GM12892 (cell line): ENCODE measurements around the gene GLIS1.

Experiments used
- DNase-seq: peaks from one replicate; pipeline ENCODE4 v3.0.0; 2011; ENCODE audit not compliant: insufficient read length
- FAIRE-seq: peaks from 2 replicates; lab custom pipeline; 2011; peaks lifted over from hg19 to GRCh38; lab: Jason Lieb, UNC
- POLR2A ChIP-seq: IDR thresholded peaks from 2 replicates; pipeline ENCODE4 v1.6.1; 2011; ENCODE audit warnings: low read depth, low read length, control low read depth
- POLR2AphosphoS5 ChIP-seq: IDR thresholded peaks from 2 replicates; pipeline ENCODE4 v1.6.1; 2011; ENCODE audit warnings: low read depth, low read length, control low read depth
- TAF1 ChIP-seq: IDR thresholded peaks from 2 replicates; pipeline ENCODE4 v1.6.1; 2011; ENCODE audit warnings: low read depth, mild to moderate bottlenecking, control low read depth, low read length, borderline replicate concordance

Gene GLIS1

GRCh38 chr1:53641481-53642214, 97.3 kb downstream of the GLIS1 start:
- no peak for TF ChIP-seq TAF1
- TF ChIP-seq POLR2AphosphoS5, result no peak
- no peak for TF ChIP-seq POLR2A
- DNase-seq, result no peak
- FAIRE-seq, result no peak

DNA sequence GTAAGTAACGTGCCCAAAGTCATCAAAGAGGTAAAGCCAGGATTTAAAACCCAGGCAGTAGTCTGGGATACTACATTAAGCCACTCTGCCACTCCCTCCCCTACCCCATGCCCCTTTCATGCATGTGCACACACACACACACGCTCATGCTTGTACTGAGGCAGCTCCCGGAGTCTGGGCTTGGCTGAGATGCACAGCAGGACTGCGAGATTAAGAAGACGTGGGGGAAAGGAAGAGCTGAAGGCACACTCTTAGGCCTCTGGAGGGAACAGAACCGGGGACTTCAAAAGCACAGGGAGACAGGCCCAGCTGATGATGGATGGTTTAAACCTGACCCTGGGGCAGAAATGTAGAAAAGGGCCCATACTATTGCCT, 98.3 kb downstream of the GLIS1 start:
- no peak for FAIRE-seq
- no peak for DNase-seq
- TF ChIP-seq POLR2AphosphoS5 (no peak), TAF1 (no peak), POLR2A (no peak)

GRCh38 chr1:53639996-53640700, 98.8 kb downstream of the GLIS1 start:
- TF ChIP-seq POLR2A, result no peak
- FAIRE-seq (no peak), DNase-seq (no peak)

DNA sequence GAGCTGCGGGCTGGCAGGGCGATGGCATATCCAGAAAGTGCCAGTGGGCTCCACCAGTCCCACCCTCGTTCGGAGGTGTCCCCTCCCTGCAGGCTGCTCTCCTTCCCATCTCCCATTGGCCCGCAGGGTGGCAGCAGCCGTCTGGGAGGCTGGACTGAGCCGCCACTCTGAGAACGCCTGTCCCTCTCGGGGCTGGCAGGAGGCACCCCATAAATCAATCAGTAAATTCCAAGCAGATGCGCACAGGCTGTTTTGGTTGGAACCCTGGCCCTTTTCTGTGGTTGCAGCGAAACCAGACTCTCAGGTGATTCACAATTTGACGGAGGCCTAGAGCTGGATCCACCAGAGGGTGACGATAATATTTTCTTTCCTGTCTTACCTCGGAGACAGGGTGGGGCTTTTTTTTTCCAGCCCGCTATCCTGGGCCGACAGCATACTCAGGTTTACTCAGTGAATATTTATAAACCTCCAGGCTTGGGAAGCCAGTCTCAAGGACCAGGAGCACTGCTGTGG, 99.7 kb downstream of the GLIS1 start:
- FAIRE-seq (no peak), DNase-seq (no peak)
- TF ChIP-seq POLR2AphosphoS5, result no peak
- TF ChIP-seq TAF1, result no peak
- TF ChIP-seq POLR2A, result no peak

DNA sequence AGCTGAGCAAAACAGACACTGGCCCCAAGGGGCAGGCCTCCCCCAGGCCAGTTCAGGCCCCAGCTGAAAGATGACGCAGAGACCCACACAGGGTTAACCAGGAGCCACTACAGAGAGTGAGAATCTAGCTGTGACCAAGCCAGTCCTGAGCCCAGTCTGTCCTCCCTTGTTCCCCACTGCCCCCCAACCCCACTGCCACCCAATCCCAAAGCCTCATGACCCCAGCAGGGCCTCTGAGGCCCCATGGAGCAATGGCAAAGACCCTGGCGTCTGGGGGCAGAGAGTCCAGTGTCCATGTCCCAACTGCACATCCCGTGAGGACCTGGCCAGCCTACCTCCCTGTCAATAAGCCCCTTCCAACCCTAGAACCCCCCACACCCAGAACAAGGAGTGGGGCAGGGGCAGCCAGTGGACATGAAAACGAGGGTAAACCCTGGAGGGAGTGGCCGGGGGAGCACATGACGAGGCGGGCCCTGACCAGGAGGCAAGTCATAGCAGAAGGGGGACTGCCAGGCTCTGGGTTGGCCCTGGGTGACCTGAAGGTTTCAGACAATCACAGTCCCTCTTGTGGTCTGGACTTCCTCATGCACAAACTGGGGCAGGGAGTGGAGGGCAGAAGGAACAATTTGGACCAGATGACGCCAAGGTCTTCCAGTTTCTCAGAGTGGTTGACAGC, 100.5 kb downstream of the GLIS1 start:
- TF ChIP-seq POLR2A (no peak), TAF1 (no peak), POLR2AphosphoS5 (no peak)
- no peak for DNase-seq
- FAIRE-seq, result no peak

DNA sequence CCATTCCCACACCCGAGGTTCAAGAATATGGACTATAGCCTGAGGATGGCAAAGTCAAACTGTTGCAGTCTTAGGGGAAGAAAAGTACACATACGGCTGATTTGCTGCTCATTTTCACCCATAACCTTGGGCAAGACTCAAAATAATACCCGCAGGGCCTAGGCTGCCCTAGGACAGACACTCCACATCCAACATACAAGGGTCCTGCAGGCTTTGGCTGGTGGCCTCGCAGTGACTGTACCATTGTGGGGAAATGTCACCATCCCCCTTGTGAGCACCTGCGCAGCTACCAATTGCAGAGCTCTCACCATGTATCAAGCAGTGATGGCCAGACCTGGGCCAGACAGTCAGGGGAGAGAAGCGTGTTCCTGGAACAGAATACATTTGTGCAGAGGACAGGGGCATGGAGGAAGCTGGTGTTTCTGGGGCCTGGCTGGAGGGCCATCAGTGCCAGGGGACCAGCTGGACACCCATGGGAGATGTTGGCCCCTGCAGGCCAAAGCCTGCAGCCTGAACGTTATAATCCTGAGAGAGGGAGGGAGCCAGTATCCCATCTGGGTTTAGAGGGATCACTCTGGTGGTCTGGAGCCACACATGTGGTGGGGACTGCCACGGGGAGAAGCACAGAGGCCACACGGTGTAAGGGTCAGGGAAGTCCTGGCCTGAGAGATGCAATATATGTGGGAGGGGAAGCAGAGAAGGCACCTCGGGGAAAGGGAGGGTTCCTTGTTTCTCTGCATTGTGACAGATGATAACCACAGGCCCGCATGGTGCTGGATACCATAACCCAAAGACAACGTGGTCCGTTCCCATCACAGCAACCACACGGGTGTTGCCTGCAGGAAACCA, 101.2 kb downstream of the GLIS1 start:
- TF ChIP-seq POLR2AphosphoS5 (no peak), TAF1 (no peak), POLR2A (no peak)
- DNase-seq (no peak), FAIRE-seq (no peak)

GRCh38 chr1:53636621-53637171, 102.3 kb downstream of the GLIS1 start:
- no peak for DNase-seq
- no peak for FAIRE-seq
- TF ChIP-seq TAF1 (no peak), POLR2AphosphoS5 (no peak), POLR2A (no peak)

DNA sequence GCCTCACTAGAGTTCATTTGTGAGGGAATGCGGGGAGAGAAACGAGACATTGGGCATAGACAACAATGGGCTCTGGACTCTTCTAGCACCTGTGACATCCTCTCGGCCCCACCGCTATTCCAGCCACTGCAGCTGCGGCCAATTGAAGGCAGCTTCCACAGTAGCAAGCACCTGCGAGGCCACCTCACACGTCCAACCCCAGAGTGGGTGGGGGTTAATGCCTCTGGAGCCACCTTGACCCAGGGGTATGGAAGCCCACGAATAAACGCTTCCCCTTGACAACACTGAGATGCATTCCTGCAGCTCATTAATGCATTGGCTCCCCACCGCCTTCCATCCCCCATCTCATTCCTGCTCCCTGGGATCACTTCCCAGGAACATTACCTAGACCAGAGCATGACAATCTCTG, 104.4 kb downstream of the GLIS1 start:
- no peak for TF ChIP-seq POLR2A
- no peak for TF ChIP-seq TAF1
- no peak for TF ChIP-seq POLR2AphosphoS5
- no peak for DNase-seq

GRCh38 chr1:53633073-53633704, 105.8 kb downstream of the GLIS1 start:
- TF ChIP-seq POLR2A (no peak), TAF1 (no peak), POLR2AphosphoS5 (no peak)
- DNase-seq (no peak), FAIRE-seq (no peak)

More for the DNA sequence above, 104.4 kb downstream of the GLIS1 start:
- FAIRE-seq, result no peak

- no peak for TF ChIP-seq TAF1
- TF ChIP-seq POLR2A, result no peak
- TF ChIP-seq POLR2AphosphoS5, result no peak
- FAIRE-seq, result no peak
- no peak for DNase-seq
Observed at GRCh38 chr1:53631622-53632310, 107.2 kb downstream of the GLIS1 start.
